Liver (tissue), 9 donors: Measurements from ENCODE around the gene SLC25A2. TPM values are rescaled to one million over a fixed set of nuclear protein-coding genes. Genes with fewer than 3 reads are reported as not detected.

Experiments used
- DNase-seq: peaks from one replicate; pipeline ENCODE4 v3.0.0-alpha.2; 2017; ENCODE audit warnings: low spot score
- H3K27ac ChIP-seq, 2 donors: one replicate each; pipeline ENCODE4 v1.7.0; 2013; ENCODE audit warnings: inconsistent platforms in 2 of 2, low read length in 2 of 2, control low read depth in 1 of 2, low read depth in 1 of 2, mild to moderate bottlenecking in 1 of 2
- H3K27me3 ChIP-seq, 4 donors: one replicate each; pipeline versions ENCODE4 v1.6.1 to v1.7.0; 2013; ENCODE audit warnings: low read length in 3 of 4, inconsistent platforms in 1 of 4, mild to moderate bottlenecking in 1 of 4, moderate library complexity in 1 of 4; ENCODE audit not compliant: control insufficient read depth in 4 of 4, insufficient read depth in 4 of 4
- H3K36me3 ChIP-seq, 4 donors: one replicate each; pipeline versions ENCODE4 v1.6.1 to v1.7.0; 2013; ENCODE audit warnings: low read length in 3 of 4, mild to moderate bottlenecking in 3 of 4, low read depth in 1 of 4, moderate library complexity in 1 of 4; ENCODE audit not compliant: control insufficient read depth in 4 of 4, insufficient read depth in 3 of 4
- H3K4me1 ChIP-seq, 4 donors: one replicate each; pipeline versions ENCODE4 v1.6.1 to v1.7.0; 2013; ENCODE audit warnings: low read length in 3 of 4, mild to moderate bottlenecking in 3 of 4, moderate library complexity in 1 of 4; ENCODE audit not compliant: control insufficient read depth in 4 of 4, insufficient read depth in 4 of 4
- H3K4me3 ChIP-seq, 3 donors: one replicate each; pipeline versions ENCODE4 v1.6.1 to v1.7.0; 2013; ENCODE audit warnings: low read length in 3 of 3, control low read depth in 1 of 3, low read depth in 1 of 3, mild to moderate bottlenecking in 1 of 3
- H3K9ac ChIP-seq, 2 donors: one replicate each; pipeline ENCODE4 v1.7.0; 2013; ENCODE audit warnings: low read length in 2 of 2, mild to moderate bottlenecking in 2 of 2, moderate library complexity in 2 of 2, control low read depth in 1 of 2, low read depth in 1 of 2
- H3K9me3 ChIP-seq, 4 donors: one replicate each; pipeline versions ENCODE4 v1.6.1 to v1.7.0; 2013; ENCODE audit warnings: low read length in 3 of 4; ENCODE audit not compliant: control insufficient read depth in 4 of 4
- EGR1 ChIP-seq, 2 donors: IDR thresholded peaks; 2 replicates each; pipeline ENCODE4 v1.6.1; 2016 to 2018; ENCODE audit warnings: antibody characterized with exemption in 2 of 2, low read depth in 2 of 2
- FOXA1 ChIP-seq: IDR thresholded peaks from 2 replicates; pipeline ENCODE4 v1.6.1; 2016; ENCODE audit warnings: antibody characterized with exemption
- FOXA2 ChIP-seq: IDR thresholded peaks from 2 replicates; pipeline ENCODE4 v1.6.1; 2016; ENCODE audit warnings: antibody characterized with exemption
- HNF4A ChIP-seq, 2 donors: conservative IDR thresholded peaks; 2 replicates each; pipeline ENCODE4 v1.6.1; 2016; ENCODE audit warnings: antibody characterized with exemption in 2 of 2, mild to moderate bottlenecking in 2 of 2
- HNF4G ChIP-seq: IDR thresholded peaks from 2 replicates; pipeline ENCODE4 v1.6.1; 2016; ENCODE audit warnings: antibody characterized with exemption
- NR2F2 ChIP-seq: IDR thresholded peaks from 2 replicates; pipeline ENCODE4 v1.6.1; 2016; ENCODE audit warnings: antibody characterized with exemption
- RAD21 ChIP-seq, 2 donors: IDR thresholded peaks; 2 replicates each; pipeline ENCODE4 v1.6.1; 2016; ENCODE audit warnings: antibody characterized with exemption in 2 of 2, mild to moderate bottlenecking in 2 of 2
- RXRA ChIP-seq, 2 donors: IDR thresholded peaks; 2 replicates each; pipeline ENCODE4 v1.6.1; 2017 to 2018; ENCODE audit warnings: antibody characterized with exemption in 2 of 2, mild to moderate bottlenecking in 1 of 2
- SP1 ChIP-seq: IDR thresholded peaks from 2 replicates; pipeline ENCODE4 v1.6.1; 2018; ENCODE audit warnings: antibody characterized with exemption, mild to moderate bottlenecking
- TAF1 ChIP-seq: conservative IDR thresholded peaks from 2 replicates; pipeline ENCODE4 v1.6.1; 2016; ENCODE audit warnings: antibody characterized with exemption, mild to moderate bottlenecking
- WGBS: extraction: QIAGEN DNeasy Blood & Tissue Kit; methylation state at CpG from one replicate; pipeline ENCODE4 v1.1.7; 2013; 5-methylcytosine and 5-hydroxymethylcytosine counted together
- polyA plus RNA-seq, 2 donors: library from polyadenylated mRNA; stranded (reverse) in 1 of 2; unstranded in 1 of 2; fragments of 200-250 nt in 1 of 2; fragments of >200 nt in 1 of 2; fragmentation: Nextera tagmentation in 1 of 2; extraction: Ambion mirVana in 1 of 2; gene quantifications; one replicate each; pipeline versions ENCODE4 v1.2.1 to v1.2.3, GENCODE V29; 2013 to 2015
- total RNA-seq, 2 donors: library from RNA; depleted of rRNA; stranded (reverse); fragments of >200 nt; gene quantifications; one replicate each; pipeline ENCODE4 v1.2.3, GENCODE V29; 2014
- TF ChIP-seq, protein P1 (sequence below): IDR thresholded peaks from 2 replicates; pipeline ENCODE4 v1.6.1; 2016; ENCODE audit warnings: antibody characterized with exemption
- TF ChIP-seq, protein P2 (sequence below): IDR thresholded peaks from 2 replicates; pipeline ENCODE4 v1.6.1; 2016; ENCODE audit warnings: antibody characterized with exemption, mild to moderate bottlenecking
- TF ChIP-seq, protein P3 (sequence below): IDR thresholded peaks from 2 replicates; pipeline ENCODE4 v1.6.1; 2016; ENCODE audit warnings: antibody characterized with exemption
- TF ChIP-seq, protein P4 (sequence below): IDR thresholded peaks from 2 replicates; pipeline ENCODE4 v1.6.1; 2016; ENCODE audit warnings: antibody characterized with exemption
- TF ChIP-seq, protein P5 (sequence below): fragments of 150-350 bp; IDR thresholded peaks from 2 replicates; pipeline ENCODE4 v1.5.1; 2017; ENCODE audit warnings: improper control_type of control experiment, low read depth, low read length; ENCODE audit not compliant: missing input control
- donor health status: healthy.
- donor health status: healthy.
- donor health status: healthy.
- donor health status: healthy.
- donor health status: healthy.

The SLC25A2 gene
- total and polyA plus RNA-seq, 4 donors, result 0.19 to 0.42 TPM; not detected in 2

DNA sequence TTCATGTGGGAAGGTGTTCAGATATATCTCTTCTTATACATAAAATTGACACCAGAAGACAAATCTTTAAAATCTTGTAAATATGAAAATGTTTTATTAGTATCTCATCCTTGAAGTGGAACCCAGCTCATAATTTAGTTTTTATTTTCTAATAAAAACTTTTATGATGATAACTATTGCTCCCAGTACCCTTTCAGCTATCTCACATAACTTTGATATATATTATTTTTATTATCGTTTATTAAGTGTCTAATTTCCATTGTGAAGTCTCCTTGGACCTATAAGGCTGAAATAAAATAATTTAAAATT, 42.7 kb downstream of the SLC25A2 start:
- no peak overlapping the region for H3K9ac ChIP-seq
- DNase-seq, result no peak
- H3K4me3 ChIP-seq, result peak overlapping the region in 1 of 3 donors; percentile 18
- no peak overlapping the region for H3K27ac ChIP-seq
- H3K27me3 ChIP-seq, result no peaks in the 10 kb centered on the region
- 65% methylated on average over 1 of the region's 1 CpG for WGBS
- H3K9me3 ChIP-seq, result peaks cover 37 to 90% (median 65%) of the 10 kb centered on the region in 4 donors
- TF ChIP-seq, protein P1, sequence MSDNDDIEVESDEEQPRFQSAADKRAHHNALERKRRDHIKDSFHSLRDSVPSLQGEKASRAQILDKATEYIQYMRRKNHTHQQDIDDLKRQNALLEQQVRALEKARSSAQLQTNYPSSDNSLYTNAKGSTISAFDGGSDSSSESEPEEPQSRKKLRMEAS, result no peak
- H3K4me1 ChIP-seq, result no peaks in the 10 kb centered on the region
- peaks cover 0 to under 1% (median 0%) of the 10 kb centered on the region in 4 donors for H3K36me3 ChIP-seq

DNA sequence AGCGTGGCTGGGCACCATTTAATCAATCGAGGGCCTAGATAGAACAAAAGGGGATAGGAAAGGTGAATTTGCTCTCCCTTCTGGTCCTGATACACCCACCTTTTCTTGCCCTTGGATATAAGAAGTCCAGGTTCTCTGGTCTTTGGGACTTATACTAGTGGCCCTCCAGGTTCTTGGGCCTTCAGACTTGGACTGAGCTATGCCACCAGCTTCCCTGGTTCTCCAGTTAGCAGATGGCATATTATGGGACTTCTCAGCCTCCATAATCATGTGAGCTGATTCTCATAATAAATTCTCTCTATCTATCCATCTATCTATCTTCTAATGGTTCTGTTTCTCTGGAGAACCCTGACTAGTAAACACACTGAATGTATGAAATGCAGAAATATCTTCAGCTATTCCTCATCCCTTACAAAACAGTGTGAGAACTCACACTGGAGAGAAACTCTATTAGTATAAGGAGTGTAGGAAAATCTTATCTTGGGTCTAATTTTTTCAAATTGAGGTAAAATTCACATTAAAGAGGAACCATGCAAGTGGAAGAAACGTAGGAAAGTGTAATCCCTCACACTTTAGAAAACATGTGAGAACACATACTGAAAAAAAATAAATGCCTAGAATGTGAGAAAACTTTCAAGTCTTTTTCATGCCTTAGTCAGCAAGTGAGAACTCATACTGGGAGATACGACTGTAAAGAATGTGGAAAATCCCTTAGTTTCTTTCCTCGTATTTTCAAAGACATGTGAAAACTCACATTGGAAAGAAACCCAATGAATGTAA, 43.2 kb downstream of the SLC25A2 start:
- Histone ChIP-seq H3K4me1 (no peaks in the 10 kb centered on the region), H3K4me3 (peak overlapping the region in 2 of 3 donors; percentile 18 to 56), H3K9ac (no peak overlapping the region), H3K27ac (no peak overlapping the region), H3K36me3 (no peaks in the 10 kb centered on the region), H3K27me3 (no peaks in the 10 kb centered on the region), H3K9me3 (peaks cover 34 to 90% (median 65%) of the 10 kb centered on the region in 4 donors)
- DNase-seq, result no peak
- no peak for TF ChIP-seq HNF4G
- TF ChIP-seq HNF4A (conservative IDR thresholded peaks at IDR 0.05), result no peak
- no peak for TF ChIP-seq TAF1
- TF ChIP-seq, protein P2, sequence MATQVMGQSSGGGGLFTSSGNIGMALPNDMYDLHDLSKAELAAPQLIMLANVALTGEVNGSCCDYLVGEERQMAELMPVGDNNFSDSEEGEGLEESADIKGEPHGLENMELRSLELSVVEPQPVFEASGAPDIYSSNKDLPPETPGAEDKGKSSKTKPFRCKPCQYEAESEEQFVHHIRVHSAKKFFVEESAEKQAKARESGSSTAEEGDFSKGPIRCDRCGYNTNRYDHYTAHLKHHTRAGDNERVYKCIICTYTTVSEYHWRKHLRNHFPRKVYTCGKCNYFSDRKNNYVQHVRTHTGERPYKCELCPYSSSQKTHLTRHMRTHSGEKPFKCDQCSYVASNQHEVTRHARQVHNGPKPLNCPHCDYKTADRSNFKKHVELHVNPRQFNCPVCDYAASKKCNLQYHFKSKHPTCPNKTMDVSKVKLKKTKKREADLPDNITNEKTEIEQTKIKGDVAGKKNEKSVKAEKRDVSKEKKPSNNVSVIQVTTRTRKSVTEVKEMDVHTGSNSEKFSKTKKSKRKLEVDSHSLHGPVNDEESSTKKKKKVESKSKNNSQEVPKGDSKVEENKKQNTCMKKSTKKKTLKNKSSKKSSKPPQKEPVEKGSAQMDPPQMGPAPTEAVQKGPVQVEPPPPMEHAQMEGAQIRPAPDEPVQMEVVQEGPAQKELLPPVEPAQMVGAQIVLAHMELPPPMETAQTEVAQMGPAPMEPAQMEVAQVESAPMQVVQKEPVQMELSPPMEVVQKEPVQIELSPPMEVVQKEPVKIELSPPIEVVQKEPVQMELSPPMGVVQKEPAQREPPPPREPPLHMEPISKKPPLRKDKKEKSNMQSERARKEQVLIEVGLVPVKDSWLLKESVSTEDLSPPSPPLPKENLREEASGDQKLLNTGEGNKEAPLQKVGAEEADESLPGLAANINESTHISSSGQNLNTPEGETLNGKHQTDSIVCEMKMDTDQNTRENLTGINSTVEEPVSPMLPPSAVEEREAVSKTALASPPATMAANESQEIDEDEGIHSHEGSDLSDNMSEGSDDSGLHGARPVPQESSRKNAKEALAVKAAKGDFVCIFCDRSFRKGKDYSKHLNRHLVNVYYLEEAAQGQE, result no peak
- no peak for TF ChIP-seq RXRA (IDR thresholded peaks at IDR 0.05)
- no peak for TF ChIP-seq FOXA1
- TF ChIP-seq, protein P3, sequence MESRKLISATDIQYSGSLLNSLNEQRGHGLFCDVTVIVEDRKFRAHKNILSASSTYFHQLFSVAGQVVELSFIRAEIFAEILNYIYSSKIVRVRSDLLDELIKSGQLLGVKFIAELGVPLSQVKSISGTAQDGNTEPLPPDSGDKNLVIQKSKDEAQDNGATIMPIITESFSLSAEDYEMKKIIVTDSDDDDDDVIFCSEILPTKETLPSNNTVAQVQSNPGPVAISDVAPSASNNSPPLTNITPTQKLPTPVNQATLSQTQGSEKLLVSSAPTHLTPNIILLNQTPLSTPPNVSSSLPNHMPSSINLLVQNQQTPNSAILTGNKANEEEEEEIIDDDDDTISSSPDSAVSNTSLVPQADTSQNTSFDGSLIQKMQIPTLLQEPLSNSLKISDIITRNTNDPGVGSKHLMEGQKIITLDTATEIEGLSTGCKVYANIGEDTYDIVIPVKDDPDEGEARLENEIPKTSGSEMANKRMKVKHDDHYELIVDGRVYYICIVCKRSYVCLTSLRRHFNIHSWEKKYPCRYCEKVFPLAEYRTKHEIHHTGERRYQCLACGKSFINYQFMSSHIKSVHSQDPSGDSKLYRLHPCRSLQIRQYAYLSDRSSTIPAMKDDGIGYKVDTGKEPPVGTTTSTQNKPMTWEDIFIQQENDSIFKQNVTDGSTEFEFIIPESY, result no peak
- TF ChIP-seq, protein P4, sequence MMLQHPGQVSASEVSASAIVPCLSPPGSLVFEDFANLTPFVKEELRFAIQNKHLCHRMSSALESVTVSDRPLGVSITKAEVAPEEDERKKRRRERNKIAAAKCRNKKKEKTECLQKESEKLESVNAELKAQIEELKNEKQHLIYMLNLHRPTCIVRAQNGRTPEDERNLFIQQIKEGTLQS, result no peak
- TF ChIP-seq EGR1 (IDR thresholded peaks at IDR 0.05; ENCODE audit: low read depth in 2 of 2), result no peak
- no peak for TF ChIP-seq RAD21 (IDR thresholded peaks at IDR 0.05)
- TF ChIP-seq SP1, result no peak
- TF ChIP-seq, protein P5, sequence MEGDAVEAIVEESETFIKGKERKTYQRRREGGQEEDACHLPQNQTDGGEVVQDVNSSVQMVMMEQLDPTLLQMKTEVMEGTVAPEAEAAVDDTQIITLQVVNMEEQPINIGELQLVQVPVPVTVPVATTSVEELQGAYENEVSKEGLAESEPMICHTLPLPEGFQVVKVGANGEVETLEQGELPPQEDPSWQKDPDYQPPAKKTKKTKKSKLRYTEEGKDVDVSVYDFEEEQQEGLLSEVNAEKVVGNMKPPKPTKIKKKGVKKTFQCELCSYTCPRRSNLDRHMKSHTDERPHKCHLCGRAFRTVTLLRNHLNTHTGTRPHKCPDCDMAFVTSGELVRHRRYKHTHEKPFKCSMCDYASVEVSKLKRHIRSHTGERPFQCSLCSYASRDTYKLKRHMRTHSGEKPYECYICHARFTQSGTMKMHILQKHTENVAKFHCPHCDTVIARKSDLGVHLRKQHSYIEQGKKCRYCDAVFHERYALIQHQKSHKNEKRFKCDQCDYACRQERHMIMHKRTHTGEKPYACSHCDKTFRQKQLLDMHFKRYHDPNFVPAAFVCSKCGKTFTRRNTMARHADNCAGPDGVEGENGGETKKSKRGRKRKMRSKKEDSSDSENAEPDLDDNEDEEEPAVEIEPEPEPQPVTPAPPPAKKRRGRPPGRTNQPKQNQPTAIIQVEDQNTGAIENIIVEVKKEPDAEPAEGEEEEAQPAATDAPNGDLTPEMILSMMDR, result no peak
- TF ChIP-seq FOXA2, result no peak
- TF ChIP-seq NR2F2, result no peak
- TF ChIP-seq, protein P1, result no peak
- 60% methylated on average over 5 of the region's 5 CpGs for WGBS
